Measurements from ENCODE around the gene ID3.
"Not testable (repeated sequence)": the region's sequence is repeated elsewhere in the genome, so short reads cannot be mapped to it uniquely, and the experiment has no call there.

Gene ID3

DNA sequence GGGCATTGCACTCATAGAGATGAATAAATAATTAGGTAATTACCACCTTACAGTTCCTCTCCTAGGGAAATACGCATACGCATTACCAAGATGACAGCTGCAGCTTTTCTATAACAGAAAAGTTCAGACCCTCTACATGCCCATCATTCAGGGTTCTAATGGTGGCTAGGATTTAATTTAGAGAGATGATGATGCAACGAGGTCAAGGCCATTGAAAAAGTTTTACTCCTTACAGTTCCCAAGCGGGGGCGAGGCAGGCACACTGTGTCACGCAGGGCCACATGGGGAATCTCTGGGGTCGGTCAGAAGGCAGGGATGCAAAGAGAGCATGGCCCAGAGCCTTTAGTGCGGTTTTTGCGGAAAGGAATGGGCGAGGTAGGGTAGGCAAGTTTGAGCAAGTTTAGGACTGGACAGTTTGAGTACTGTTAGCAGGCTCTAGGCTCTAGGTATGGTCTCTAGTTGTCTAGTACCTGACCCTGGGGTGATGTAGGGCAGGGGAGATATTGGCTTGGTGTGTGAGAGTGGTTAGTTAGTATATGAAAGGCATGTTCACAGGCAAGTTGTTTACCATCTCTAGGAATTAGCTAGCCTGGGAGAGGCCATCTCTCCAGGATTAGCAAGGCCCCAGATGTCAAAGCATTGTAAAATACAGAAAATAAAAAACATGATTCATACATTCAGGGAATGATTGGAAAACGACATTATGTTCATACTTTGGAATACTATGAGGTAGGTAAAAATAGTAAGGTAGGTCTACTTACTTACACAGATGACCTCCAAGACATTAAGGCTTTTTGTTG is 29.6 kb upstream of the ID3 start:
- no peak for DNase-seq

DNA sequence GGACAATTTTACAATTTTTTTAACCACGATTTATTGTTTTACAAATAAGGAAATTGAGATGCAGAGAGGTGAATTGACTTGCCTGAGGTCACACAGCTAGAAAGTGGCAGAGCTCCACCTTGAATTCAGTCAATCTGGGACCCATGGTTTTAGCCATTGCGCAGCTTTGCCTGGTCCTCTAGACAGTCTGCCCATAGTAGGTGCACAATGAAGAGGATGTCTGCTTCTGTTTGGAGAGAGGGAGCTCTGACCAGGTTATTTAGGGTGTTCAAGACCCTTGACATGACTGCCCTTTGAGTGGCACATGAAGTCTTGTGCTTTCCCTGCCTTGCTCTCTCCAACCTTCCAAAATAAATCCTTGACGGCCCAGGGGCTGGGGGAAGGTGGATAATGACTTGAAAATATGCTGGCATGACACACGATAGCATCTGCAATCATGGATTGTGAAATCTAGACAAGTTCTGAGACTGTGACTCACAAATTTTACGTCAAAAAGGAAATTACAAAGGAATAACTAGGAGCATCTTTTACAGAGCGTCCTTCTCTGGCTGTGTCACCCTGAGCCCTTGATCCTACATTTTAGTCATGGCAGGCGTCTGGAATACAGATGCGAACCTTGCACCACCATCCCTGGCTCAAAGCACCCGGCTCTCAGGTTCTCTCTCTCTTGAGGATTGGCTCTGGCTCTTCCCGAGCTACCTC is 26.2 kb upstream of the ID3 start:
- no peak for DNase-seq

DNA sequence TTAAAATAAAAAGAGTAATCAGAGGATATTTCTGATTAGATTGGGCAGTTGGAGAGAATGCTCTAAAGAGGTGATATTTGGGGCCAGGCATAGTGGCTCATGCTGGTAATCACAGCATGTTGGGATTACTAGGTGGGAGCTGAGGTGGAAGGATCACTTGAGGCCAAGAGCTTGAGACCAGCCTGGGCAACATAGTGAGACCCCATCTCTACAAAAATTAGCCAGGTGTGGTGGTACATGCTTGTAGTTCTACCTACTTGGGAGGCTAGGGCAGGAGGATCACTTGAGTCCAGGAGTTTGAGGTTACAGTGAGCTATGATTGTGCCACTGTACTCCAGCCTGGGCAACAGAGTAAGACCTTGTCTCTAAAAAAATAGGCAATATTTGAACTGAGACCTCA is 24.4 kb upstream of the ID3 start:
- not testable (repeated sequence) for DNase-seq

GRCh38 chr1:23582820-23583219 is 23.5 kb upstream of the ID3 start:
- DNase-seq, result no peak

DNA sequence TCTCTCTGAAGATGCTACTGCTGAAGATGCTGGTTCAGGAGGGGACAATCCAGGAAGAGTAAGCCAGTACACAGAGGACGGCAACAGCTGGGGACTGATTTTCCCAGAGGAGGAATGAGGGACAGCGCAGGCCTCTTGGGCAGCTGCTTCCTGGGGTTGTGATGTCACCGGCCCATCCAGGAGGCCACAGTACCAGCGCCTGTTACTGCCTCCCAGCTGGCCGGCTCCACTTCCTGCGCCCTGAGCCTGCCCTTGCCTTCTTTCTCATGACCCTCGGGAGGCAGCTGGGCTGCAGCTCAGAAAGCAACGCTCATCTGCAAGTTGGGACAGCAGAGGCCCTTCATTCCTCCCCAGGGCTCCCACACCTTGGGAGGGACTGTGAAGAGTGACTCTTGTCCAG is 21.9 kb upstream of the ID3 start:
- DNase-seq, result no peak

GRCh38 chr1:23578997-23579363 is 19.7 kb upstream of the ID3 start:
- DNase-seq, result no peak

DNA sequence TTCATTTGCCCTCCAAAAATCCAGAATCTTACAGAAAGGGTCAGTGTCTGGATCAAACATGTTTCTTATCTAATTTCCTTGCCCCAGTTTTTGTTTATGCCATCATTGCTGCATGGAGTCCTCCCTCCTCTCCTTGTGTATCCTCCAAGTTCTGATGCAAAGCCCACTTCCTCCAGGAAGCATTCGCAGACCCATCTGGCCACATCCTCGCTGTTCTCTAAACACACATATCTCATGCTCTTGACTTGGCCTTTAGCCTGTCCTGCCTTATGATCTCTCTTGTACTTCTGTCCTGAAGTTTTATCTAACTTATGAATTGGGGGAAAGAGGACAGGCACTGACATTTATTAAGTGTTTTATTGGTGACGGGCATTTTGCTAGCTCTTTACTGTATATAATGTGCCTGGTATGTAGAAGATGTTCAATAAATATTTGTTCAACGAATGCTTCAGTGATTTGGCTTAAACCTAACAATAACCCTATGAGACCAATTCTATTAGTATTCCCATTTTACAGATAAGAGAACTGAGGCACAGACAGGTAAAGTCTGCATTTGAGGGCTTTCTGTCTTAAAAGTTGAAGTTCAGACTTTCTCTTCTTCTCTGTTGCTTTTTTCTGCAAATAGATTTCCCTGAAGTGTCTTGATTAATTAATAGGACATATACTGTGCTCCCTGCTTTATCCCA is 19.2 kb upstream of the ID3 start:
- no peak for DNase-seq

- DNase-seq, result no peak
These were observed 18.0 kb upstream of the ID3 start for GRCh38 chr1:23577056-23578004.

GRCh38 chr1:23576338-23577055 is 17.2 kb upstream of the ID3 start:
- no peak for DNase-seq

DNA sequence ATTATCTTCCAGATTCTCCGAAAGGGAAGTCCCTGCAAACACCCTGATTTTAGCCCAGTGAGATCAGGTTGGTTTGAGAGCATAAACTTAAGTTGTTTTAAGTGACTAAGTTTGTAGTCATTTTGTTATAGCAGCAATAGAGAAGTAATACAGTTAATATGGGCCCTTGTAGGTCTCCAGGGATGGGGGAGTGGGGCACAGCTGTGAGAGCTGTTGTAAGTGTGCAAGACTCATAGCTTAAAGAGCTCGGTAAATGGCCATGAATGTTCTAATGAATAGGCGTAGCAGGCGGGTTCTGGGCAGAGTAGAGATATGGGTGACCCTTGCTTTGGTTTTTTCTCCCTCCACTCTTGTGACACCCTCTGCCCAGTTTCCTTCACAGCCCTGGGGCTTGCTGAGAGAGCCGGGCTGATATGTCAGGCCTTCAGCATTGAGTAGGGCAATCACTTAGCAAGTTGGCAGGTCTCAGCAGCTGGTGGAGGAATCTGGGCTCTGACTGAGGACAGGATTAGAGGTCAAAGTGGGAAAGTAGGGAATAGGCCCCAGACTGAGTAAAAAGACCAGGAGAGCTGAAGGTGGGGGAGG is 16.0 kb upstream of the ID3 start:
- no peak for DNase-seq

DNA sequence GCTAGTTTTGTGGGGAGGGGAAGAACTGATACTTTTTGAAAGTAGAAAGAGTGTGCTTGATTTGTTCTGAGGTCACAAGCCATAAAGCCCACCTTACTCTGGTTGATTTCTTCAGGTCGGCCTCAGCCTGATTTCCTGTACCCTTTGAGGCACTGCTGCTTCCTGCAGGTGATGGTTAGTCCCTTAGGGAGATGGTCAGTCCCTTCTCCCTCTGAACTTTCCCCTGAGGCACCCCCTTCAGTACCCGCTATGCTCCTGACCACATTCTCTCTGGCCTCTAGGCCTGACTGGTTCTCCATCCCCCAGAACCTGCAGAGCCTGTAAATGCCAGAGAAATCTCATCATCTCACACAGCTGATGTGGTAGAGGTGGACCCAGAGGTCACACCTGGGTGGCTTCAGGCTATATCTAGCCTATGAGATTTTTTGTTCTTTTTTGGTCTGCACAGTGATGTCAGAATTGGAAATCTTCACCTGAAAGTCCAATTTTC is 15.0 kb upstream of the ID3 start:
- DNase-seq, result no peak

- DNase-seq, result no peak
These were observed 14.4 kb upstream of the ID3 start for GRCh38 chr1:23573574-23574182.

DNA sequence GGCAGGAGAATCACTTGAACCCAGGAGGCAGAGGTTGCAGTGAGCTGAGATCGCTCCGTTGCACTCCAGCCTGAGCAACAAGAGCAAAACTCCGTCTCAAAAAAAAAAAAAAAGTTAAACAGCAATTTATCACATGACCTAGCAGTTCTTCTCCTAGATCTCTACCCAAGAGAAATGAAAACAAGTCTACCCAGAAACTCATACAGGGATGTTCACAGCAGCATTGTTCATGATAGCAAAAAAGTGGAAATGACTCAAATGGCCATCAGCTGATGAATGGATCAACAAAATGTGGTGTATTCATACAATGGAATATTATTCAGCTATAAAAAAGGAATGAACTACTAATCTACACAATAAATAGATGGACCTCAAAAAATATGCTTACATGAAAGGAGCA is 12.2 kb upstream of the ID3 start:
- no peak for DNase-seq

DNA sequence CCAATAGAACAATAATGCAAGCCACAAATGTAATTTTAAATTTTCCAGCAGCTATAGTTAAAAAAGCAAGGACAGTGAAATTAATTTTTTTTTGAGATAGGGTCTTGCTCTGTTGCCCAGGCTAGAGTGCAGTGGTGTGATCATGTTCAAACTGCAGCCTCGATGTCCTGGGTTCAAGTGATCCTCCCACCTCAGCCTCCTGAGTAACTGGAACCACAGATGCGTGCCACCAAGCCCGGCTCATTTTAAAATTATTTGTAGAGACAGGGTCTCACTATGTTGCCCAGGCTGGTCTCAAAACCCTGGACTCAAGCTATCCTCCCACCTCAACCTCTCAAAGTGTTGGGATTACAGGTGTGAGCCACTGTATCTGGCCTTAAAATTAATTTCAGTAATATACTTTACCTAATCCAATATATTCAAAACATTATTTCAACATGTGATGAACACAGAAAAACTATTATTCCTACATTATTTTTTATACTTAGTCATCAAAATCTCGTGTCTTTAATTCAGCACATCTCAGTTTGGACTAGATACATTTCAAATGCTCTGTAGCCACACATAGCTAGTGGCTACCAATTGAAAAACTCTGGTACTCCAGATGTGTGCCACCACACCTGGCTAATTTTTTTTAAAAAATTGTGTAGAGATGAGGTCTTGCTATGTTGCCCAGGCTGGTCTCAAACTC is 10.8 kb upstream of the ID3 start:
- DNase-seq, result no peak

- DNase-seq, result no peak
These were observed 9.5 kb upstream of the ID3 start for GRCh38 chr1:23568608-23569383.

GRCh38 chr1:23567996-23568607 is 8.8 kb upstream of the ID3 start:
- no peak for DNase-seq

DNA sequence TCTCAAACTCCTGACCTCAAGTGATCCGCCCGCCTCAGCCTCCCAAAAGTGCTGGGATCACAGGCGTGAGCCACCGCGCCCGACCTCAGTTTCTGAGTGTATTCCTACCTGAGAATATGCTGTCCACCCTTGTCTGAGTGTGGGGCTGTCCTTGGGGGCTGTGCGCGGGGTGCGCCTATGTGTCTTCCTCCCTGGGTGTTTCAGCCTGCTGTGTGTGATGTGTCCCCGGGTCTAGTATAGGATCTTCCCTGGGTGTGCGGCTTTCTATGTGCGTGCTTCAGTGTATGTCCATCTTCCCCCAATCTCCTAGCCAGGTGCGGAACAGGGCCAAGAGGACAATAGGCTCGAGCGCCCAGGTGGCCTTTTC is 8.3 kb upstream of the ID3 start:
- DNase-seq, result no peak

- DNase-seq, result no peak
These were observed 7.0 kb upstream of the ID3 start for GRCh38 chr1:23566304-23566703.

DNA sequence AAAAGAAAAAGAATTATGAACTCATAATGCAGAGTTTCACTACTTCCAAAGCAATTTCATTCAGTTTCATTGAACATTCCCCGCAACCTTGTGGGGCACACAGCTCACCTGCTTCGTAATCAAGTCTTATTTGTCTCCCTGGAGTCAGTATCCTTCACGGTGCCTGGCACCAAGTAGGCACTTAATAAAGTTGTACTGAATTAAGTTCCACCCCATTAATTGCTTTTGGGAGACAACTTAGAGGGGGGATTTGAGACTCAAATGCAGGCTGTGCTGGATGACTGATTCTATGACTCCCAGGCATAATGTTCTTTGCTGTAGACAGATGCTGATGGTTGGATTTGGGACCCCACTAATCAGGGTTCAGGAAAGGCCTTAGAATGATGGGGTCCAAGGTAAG is 6.5 kb upstream of the ID3 start:
- DNase-seq, result no peak
